Stomach (tissue), 4 donors: ENCODE data around the gene FOXK2.

Experiments used
- CTCF ChIP-seq, 7 experiments: fragments of 450-650 bp in 4 of 7; fragments of 200-600 bp in 3 of 7; sonication (generic) in 3 of 7; IDR thresholded peaks; one replicate each; pipeline ENCODE4 v1.5.1; 2016 to 2019; ENCODE audit warnings: antibody characterized with exemption in 7 of 7, control low read depth in 2 of 7, mild to moderate bottlenecking in 1 of 7
- EP300 ChIP-seq: sonication (generic); formaldehyde crosslinking; IDR thresholded peaks from one replicate; pipeline ENCODE4 v1.6.1; 2017; ENCODE audit warnings: antibody characterized with exemption
- POLR2A ChIP-seq, 4 donors: fragments of 450-650 bp; IDR thresholded peaks; one replicate each; pipeline ENCODE4 v1.6.1; 2016; ENCODE audit warnings: antibody characterized with exemption in 4 of 4, control low read depth in 2 of 4, mild to moderate bottlenecking in 1 of 4, moderate library complexity in 1 of 4
- POLR2AphosphoS5 ChIP-seq, 3 donors: sonication (generic); formaldehyde crosslinking; IDR thresholded peaks; one replicate each; pipeline ENCODE4 v1.6.1; 2016; ENCODE audit warnings: antibody characterized with exemption in 3 of 3

- no peak for TF ChIP-seq CTCF (IDR thresholded peaks at IDR 0.05)
- no peak for TF ChIP-seq EP300
- TF ChIP-seq POLR2A (IDR thresholded peaks at IDR 0.05) = no peak
- TF ChIP-seq POLR2AphosphoS5 (IDR thresholded peaks at IDR 0.05) = no peak
Measured at GRCh38 chr17:82629748-82630147, 110.2 kb downstream of the FOXK2 start.
